Measurements from ENCODE around the gene PCNX4.

- TF ChIP-seq, protein P1, sequence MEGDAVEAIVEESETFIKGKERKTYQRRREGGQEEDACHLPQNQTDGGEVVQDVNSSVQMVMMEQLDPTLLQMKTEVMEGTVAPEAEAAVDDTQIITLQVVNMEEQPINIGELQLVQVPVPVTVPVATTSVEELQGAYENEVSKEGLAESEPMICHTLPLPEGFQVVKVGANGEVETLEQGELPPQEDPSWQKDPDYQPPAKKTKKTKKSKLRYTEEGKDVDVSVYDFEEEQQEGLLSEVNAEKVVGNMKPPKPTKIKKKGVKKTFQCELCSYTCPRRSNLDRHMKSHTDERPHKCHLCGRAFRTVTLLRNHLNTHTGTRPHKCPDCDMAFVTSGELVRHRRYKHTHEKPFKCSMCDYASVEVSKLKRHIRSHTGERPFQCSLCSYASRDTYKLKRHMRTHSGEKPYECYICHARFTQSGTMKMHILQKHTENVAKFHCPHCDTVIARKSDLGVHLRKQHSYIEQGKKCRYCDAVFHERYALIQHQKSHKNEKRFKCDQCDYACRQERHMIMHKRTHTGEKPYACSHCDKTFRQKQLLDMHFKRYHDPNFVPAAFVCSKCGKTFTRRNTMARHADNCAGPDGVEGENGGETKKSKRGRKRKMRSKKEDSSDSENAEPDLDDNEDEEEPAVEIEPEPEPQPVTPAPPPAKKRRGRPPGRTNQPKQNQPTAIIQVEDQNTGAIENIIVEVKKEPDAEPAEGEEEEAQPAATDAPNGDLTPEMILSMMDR (IDR thresholded peaks at IDR 0.05 in 2 of 3, conservative IDR thresholded peaks at IDR 0.05 in 1 of 3; ENCODE audit: borderline replicate concordance in 1 of 3, insufficient read depth in 1 of 3, low read depth in 2 of 3, low read length in 2 of 3), result no peak
- TF ChIP-seq ZNF274 (IDR thresholded peaks at IDR 0.05; ENCODE audit: low read depth, low read length) (no peak), SP1 (IDR thresholded peaks at IDR 0.05; ENCODE audit: low read depth) (no peak), EGR1 (IDR thresholded peaks at IDR 0.05; ENCODE audit: low read depth) (no peak), POLR2AphosphoS5 (IDR thresholded peaks at IDR 0.05; ENCODE audit: low read depth, low read length) (no peak)
- TF ChIP-seq, protein P2, sequence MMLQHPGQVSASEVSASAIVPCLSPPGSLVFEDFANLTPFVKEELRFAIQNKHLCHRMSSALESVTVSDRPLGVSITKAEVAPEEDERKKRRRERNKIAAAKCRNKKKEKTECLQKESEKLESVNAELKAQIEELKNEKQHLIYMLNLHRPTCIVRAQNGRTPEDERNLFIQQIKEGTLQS (IDR thresholded peaks at IDR 0.05), result no peak
These were observed 92.0 kb downstream of the PCNX4 start for GRCh38 chr14:60183741-60184140.

Measured in HCT116 (cell line).